Nephron (organoid): ENCODE data around the gene SELENOO.

Experiments used
- H3K27ac Mint-ChIP-seq, 3 experiments: 2 replicates each; pipeline ENCODE4 v1.8.0; 2020; ENCODE audit warnings: mixed read lengths in 3 of 3, mild to moderate bottlenecking in 2 of 3, moderate library complexity in 1 of 3
- H3K27me3 Mint-ChIP-seq: 2 replicates; pipeline ENCODE4 v1.8.0; 2021; ENCODE audit warnings: low read depth, mild to moderate bottlenecking, moderate library complexity, mixed read lengths
- H3K36me3 Mint-ChIP-seq: 2 replicates; pipeline ENCODE4 v1.8.0; 2020; ENCODE audit warnings: low read depth, mixed read lengths
- H3K4me1 Mint-ChIP-seq: 2 replicates; pipeline ENCODE4 v1.8.0; 2020; ENCODE audit warnings: mixed read lengths
- H3K4me3 Mint-ChIP-seq, 3 experiments: 2 replicates each; pipeline ENCODE4 v1.8.0; 2020; ENCODE audit warnings: mild to moderate bottlenecking in 3 of 3, mixed read lengths in 3 of 3, moderate library complexity in 2 of 3
- H3K9me3 Mint-ChIP-seq: 2 replicates; pipeline ENCODE4 v1.8.0; 2020; ENCODE audit warnings: mixed read lengths
- CTCF ChIP-seq, 3 experiments: fragments of 200-600 bp; sonication (generic); IDR thresholded peaks; one replicate each; pipeline ENCODE4 v1.5.0; 2021; ENCODE audit warnings: antibody characterized with exemption in 3 of 3; ENCODE audit not compliant: unreplicated experiment in 3 of 3

SELENOO gene

GRCh38 chr22:50173311-50173982 is 27.4 kb upstream of the SELENOO start:
- no peak for TF ChIP-seq CTCF (IDR thresholded peaks at IDR 0.05; ENCODE audit: unreplicated experiment in 3 of 3)
- Mint-ChIP-seq H3K9me3 (no peaks in the 10 kb centered on the region), H3K4me1 (no peaks in the 10 kb centered on the region), H3K4me3 (peak overlapping the region in 1 of 3 experiments; percentile 12), H3K27me3 (peaks cover 46% of the 10 kb centered on the region), H3K36me3 (no peaks in the 10 kb centered on the region), H3K27ac (no peak overlapping the region)

- peaks cover 41% of the 10 kb centered on the region for H3K27me3 Mint-ChIP-seq
- no peak overlapping the region for H3K27ac Mint-ChIP-seq
- no peak for TF ChIP-seq CTCF (IDR thresholded peaks at IDR 0.05; ENCODE audit: unreplicated experiment in 3 of 3)
- H3K4me3 Mint-ChIP-seq = peak overlapping the region in 1 of 3 experiments; percentile 12
- H3K4me1 Mint-ChIP-seq = no peaks in the 10 kb centered on the region
- no peaks in the 10 kb centered on the region for H3K36me3 Mint-ChIP-seq
- H3K9me3 Mint-ChIP-seq = no peaks in the 10 kb centered on the region
Observed at GRCh38 chr22:50173983-50174355, 26.8 kb upstream of the SELENOO start.

- Mint-ChIP-seq H3K4me3 (no peak overlapping the region), H3K4me1 (no peaks in the 10 kb centered on the region), H3K36me3 (no peaks in the 10 kb centered on the region), H3K9me3 (no peaks in the 10 kb centered on the region), H3K27me3 (peaks cover 36% of the 10 kb centered on the region), H3K27ac (no peak overlapping the region)
- TF ChIP-seq CTCF (IDR thresholded peaks at IDR 0.05; ENCODE audit: unreplicated experiment in 3 of 3) = no peak
Observed at GRCh38 chr22:50174382-50175190, 26.2 kb upstream of the SELENOO start.

- Mint-ChIP-seq H3K36me3 (no peaks in the 10 kb centered on the region), H3K4me3 (peak overlapping the region in 1 of 3 experiments; percentile 39), H3K27me3 (peaks cover 36% of the 10 kb centered on the region), H3K4me1 (no peaks in the 10 kb centered on the region), H3K9me3 (no peaks in the 10 kb centered on the region), H3K27ac (no peak overlapping the region)
- no peak for TF ChIP-seq CTCF (IDR thresholded peaks at IDR 0.05; ENCODE audit: unreplicated experiment in 3 of 3)
Observed at GRCh38 chr22:50175191-50175461, 25.7 kb upstream of the SELENOO start.

DNA sequence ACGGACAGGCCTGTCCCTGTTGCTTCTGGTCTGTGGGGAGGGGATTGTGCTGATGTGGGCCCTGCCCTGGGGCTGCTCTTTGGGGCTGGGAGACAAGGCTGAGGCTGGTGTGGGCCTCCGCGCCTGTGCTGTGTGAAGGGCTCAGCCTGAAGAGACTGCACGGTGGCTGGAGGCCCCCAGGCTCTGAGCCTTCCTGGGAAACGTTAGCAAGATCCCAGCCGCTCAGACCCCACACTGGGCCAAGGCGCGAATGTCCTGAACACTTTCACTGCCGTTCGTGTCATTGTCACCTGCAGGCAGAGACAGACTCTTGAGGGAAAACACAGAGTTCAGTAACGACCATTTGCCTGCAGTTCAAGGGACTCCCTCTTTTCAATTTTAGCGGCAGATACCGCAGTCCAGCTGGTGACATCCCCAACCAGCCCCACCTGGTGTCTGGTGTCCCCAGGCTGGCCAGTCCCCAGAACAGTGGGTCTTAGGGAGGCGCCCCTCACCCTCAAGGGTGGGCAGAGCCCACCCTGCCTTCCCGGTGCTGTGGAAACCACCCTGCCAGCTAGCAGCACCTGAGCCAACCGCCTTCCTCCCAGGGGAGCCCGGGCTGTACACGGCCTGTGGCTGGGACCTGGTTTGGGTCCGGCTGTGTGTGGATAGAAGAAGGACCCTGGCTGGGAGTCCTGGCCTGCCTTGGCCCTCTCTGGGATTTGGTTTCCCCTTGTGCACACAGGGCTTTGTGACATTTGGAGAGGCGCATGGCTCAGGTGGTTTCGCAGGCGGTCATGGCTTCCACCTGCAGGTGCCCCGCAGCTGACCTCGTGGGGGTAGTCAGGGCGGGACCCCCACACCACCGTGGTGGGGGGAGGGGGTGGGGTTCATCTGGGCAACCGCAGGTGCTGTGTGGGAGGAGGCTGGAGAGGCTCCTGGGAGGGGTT is 24.6 kb upstream of the SELENOO start:
- Mint-ChIP-seq H3K27ac (no peak overlapping the region), H3K4me1 (no peaks in the 10 kb centered on the region), H3K36me3 (no peaks in the 10 kb centered on the region), H3K27me3 (peaks cover 30% of the 10 kb centered on the region), H3K4me3 (no peak overlapping the region), H3K9me3 (no peaks in the 10 kb centered on the region)
- no peak for TF ChIP-seq CTCF (IDR thresholded peaks at IDR 0.05; ENCODE audit: unreplicated experiment in 3 of 3)
